COLO668 (cell line): ENCODE results near the gene IGFBP1.

ENCODE experiments used
- DNase-seq: peaks from one replicate; lab custom pipeline; 2025; ENCODE audit not compliant: unreplicated experiment; lab: John Stamatoyannopoulos, UW

IGFBP1 gene

DNA sequence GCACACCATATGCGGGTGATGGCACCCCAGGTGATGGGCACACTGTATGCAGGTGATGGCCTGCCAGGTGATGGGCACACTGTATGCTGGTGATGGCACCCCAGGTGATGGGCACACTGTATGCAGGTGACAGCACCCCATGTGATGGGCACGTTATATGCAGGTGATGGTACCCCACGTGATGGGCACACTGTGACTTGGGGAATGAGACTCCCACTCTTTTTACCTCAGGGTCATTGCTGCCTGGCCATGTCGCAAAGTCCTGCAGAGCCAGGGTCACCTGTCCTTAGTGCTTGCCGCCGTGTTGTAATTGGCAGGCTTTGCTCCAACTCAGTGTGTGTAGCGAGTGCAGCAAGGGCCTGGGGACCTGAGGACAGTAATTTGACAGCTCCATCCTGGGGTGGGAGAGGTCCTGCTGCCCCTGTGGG is 7.8 kb upstream of the IGFBP1 start:
- DNase-seq = no peak

- no peak for DNase-seq
These were observed 7.0 kb upstream of the IGFBP1 start for GRCh38 chr7:45881280-45881758.

DNA sequence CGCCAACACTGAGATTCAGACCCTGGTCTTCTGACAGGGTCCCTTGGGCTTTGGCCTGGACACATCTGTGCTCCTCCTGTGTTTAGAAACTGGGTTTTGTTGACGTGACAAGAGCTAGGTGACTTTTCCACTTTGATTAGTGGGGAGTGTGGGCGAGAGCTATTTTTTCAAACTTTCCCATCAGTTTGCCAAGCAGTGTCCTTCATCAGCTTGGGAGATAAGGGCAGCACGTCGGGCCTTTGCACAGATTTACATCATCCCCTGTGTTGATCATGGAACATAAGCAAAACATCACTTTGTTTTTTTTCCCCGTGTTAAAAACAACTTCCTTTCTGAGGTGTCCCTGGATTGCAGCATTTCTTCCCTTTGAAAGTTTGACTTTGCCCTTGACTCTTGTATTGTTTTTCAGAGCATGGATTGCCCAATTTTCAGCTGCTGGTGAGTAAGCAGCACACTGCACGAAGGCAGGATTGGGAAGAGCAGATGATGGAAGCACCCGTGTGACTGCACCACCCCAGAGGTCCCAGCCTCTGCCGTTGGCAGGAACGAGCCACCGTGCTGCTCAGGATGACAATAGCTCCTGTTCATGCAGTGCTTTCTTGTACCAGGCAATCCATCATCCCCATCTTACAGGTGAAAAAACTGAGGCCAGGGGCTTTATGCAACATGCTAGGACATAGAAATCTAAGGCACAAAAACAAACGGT is 6.4 kb upstream of the IGFBP1 start:
- DNase-seq = no peak

GRCh38 chr7:45882465-45882810 is 5.8 kb upstream of the IGFBP1 start:
- DNase-seq = peak; percentile 91

- DNase-seq = no peak
These were observed 4.2 kb upstream of the IGFBP1 start for GRCh38 chr7:45884136-45884535.

DNA sequence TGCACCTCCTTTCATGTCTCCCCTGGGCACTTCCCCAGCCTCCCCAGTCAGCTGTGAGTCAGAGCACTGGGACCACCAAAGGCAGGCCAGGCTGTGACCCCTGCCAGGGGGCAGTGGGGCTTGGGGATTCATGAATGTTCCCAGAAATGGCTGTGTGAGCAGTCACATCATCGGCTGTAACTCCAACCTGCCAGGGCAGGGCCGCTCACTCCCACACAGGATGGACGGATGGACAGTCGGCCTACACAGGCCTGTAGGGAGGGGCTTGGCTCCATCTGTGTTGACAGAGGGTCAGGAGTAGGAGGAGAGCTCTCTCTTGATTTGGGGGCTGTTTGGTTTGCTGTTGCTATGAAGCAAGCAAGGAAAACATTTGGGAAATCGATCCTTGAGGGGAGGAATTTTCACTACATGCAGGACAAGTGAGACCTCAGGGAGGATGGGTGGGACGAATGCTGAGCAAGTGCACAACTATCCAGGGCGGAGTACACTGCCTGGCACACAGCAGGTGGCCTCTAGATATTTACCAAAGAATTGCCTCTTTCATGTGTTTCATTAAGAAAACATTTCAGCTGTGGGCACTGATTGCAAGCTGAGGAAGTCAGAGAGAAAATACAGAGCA is 2.9 kb upstream of the IGFBP1 start:
- peak; percentile 38 for DNase-seq

GRCh38 chr7:45886931-45887667 is 1.2 kb upstream of the IGFBP1 start:
- DNase-seq = no peak

DNA sequence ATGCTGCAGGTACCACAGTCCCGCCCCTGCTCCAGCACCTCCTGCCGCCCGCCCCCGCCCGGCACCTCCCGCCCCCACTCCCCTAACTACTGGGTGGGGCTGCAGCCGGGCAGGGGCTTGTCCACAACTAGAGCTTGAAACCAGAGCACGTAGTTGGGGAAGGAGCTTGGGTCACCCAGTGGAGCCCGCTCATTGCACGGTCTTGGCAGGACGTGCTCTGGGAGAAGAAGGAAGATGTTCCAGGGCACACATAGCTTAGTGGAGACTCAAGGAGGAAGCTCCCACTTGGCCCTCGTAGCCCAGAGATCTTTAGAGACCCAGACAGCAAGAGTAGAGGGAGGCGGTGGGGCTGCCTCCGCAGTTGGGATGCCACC is 692 bp downstream of the IGFBP1 start:
- no peak for DNase-seq

GRCh38 chr7:45889367-45890067 is 1.2 kb downstream of the IGFBP1 start:
- DNase-seq = no peak

DNA sequence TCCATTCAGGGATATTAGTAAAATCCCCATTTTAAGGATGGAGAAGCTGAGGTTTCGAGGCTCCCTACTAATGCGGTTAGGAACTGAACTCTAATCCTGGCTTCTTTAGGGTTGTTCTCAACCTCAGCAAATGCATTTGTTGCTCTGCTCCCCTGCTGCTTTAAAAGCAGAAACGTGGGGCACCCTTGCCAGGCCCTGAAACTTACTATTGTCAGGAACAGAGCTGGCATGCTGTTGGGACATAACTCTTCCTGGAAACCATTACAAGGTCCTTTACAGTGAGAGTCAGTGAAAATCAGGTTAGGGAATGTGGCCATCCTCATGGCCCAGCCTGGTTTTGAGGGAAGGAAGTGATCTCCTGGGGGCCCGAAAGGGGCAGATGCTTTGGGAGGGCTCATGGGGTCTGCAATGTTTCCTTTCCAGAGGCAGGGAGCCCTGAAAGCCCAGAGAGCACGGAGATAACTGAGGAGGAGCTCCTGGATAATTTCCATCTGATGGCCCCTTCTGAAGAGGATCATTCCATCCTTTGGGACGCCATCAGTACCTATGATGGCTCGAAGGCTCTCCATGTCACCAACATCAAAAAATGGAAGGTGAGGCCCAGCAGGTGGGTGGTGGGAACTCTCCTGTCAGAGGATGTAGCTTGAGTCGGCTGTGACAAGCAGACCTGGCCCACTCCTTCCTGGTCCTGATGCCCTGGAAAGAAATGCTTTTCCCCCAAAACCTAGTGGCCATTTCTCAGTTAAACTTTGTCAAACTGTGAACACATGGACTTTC is 2.0 kb downstream of the IGFBP1 start:
- DNase-seq = no peak

DNA sequence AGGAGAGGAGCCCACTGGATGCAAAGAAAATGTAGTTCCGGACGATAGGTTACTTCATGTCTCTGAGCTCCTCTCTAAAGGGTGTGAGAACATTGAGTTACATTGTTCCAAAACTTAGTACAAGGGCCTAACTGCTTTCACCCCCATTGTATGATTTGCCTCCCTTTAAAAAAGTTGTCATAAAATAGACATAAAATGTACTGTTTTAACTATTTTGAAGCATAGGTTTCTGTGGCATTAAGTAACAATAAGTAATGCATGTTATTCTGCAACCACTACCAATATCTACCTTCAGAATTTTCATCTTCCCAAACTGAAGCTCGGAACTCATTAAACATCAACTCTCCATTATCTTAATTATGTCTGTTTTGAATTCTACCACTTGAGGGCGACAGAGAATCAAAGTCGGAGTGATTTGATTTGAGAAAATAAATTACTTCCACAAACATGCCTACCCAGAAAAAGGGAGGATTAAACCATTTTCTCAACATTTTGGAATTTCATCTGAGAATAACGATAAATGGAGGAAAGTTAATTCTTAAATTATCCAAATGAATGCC is 2.7 kb downstream of the IGFBP1 start:
- peak; percentile 35 for DNase-seq

- DNase-seq = no peak
These were observed 3.4 kb downstream of the IGFBP1 start for GRCh38 chr7:45891462-45892402.

DNA sequence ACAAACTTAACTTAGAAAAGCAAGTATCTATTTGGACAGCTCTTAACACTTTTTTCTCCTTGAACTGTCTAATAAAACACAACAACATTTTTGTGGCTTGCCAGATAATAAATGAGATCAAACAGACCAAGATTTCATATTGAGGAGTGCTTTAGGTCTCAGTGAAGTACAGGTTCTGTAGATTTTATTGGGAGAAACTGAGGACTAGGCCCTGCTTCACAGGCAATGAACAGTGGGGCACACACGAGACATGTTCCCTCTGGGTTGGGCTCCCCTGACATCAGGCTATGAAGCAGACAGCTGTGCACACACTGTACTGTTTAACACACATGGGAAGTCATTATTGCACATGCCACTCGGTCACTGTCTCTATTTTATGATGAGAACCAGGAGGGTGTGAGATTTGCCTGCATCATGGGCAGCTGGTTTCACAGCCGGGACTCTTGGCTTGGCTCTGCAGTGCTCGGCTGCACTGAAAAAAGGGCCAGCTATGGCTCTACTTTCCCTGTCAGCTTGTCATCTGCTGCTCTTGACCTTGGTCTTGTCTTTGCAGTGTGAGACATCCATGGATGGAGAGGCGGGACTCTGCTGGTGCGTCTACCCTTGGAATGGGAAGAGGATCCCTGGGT is 4.2 kb downstream of the IGFBP1 start:
- DNase-seq = peak; percentile 78

- no peak for DNase-seq
These were observed 5.2 kb downstream of the IGFBP1 start for GRCh38 chr7:45893374-45893995.

DNA sequence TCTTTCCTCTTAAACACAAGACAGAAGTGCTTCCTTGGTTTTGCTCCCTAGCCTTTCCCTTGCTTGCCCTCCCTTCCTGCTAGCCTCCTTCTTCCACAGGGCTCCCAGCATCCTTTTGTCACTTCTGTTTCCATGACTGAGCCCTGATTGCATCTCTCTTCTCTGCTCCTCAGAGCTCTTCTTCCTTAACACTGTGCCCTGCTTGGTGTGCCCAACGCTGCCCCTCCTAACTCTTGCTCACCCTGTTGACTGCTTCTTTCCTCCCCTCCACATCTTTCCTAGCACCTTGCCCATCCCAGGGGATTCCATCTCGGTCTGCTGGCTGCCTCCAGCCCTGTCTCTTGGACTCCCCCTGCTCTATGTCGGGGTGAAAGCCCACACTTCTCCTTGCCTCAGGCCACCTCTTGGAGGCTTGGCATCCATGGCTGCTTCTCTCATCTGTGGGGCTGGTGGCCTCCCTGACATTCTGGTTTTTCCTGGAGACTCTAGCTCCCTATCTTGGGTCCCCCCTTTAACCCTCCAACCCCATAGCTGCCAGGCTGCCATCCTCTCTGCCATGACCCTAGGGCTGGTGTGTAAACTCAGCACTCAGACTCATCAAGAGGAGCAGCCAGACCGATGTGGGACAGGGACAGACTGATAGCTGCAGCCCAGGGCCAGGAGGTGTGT is 5.8 kb downstream of the IGFBP1 start:
- DNase-seq = no peak

DNA sequence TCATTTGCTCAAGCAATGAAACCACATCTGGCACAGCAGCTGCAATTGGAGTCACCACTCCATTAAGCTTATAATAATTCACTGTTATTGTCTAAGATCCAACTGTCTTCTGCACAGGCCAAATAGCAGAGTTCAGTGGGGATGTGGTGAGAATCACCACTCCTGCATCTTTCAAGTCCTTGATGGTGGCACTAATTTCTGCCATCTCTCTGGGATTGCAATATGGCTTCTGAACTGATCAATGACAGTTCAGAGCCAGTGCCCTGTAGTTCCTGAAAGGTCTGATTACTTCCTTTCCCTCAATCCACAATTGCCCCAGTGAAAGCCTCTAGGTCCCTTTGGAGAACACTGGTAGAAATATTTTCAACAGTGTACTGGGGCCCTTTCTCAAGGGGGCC is 6.4 kb downstream of the IGFBP1 start:
- DNase-seq = no peak

DNA sequence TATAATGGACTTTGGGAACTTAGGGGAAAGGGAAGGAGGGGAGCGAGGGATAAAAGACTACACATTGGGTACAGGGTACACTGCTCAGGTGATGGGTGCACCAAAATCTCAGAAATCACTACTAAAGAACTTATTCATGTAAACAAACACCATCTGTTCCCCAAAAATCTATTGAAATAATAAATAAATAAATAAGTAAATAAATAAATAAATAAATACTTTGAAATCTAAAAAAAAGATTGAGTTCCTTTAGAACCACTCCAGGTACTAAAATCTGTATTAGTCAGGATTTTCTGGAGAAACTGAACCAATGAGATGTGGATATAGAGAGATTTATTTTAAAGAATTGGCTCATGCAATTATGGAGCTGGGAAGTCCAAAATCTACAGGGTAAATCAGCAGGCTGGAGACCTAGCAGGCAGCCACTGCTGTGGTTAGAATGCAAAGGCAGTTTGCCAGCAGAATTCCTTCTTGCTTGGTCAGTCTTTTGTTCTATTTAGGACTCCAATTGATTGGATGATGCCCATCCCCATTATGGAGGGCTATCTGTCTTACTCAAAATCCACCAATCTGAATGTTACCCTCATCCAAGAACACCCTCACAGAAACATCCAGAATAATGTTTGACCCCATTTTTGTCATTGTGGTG is 8.9 kb downstream of the IGFBP1 start:
- DNase-seq = no peak
